ENCODE measurements around the gene NBDY. TPM values are rescaled to one million over a fixed set of nuclear protein-coding genes. Genes with fewer than 3 reads are reported as not detected.

Gene NBDY
- total and polyA plus RNA-seq, 2 of the 4 experiments (the other 2 are of a cell fraction): 3.2 to 61.5 TPM

DNA sequence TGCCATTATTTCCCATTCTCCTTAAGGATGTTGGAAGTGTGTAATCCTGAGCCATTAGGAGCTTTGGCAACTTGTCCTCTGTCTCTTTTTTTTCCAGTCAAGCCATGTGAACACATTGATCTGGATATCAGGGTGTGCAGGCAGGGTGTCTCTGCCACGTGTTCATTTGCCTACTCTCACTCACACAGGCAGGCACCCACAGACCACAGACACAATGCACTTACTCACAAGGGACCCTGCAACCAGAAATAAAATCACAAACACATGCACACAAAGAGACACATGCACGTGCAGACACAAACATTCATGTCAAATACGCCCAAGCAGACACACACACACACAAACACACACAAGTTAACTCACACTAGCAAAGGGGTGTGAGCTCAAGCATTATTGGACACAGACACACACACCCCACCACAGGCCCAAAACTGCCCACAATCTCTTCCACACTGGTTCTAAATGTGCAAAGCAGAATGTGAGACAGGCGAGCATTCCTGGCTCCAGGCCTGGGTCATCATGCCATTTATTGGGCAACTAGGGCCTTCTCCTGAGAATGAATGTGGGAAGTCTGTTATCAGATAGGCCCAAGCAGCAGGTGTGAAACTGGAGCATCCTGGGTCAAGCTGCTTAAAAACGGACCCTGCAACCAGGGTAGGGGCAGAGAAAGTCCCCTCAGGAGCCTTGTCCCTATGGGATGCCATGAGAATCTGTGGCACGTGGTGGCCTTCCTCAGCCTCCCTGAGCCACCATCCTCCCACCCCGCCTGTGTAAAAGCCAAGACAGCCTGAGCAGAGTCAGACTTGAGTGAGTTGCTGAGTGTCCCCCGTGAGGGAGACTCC, 63.4 kb downstream of the NBDY start:
- H3K36me3 ChIP-seq (ENCODE audit: control insufficient read depth, insufficient read depth, low read length): peaks cover 2% of the 10 kb centered on the region; the same call in 1 of the 2 replicates
- no peak overlapping the region for H3K56ac ChIP-seq (ENCODE audit: extremely low read depth, insufficient read depth, low read length)
- no peak overlapping the region for H4K91ac ChIP-seq (ENCODE audit: insufficient read depth, low read depth, low read length)
- 0 out of 4 replicates have a peak, but pooled peaks cover 0 to 3% of the 10 kb centered on the region in 2 experiments for H3K79me1 ChIP-seq (ENCODE audit: low read depth in 1 of 2, low read length in 2 of 2)
- no peak overlapping the region for H4K8ac ChIP-seq (ENCODE audit: low read depth in 2 of 2, low read length in 2 of 2)
- H2AK5ac ChIP-seq (ENCODE audit: low read depth, low read length): no peak overlapping the region
- H3K4me3 ChIP-seq (ENCODE audit: insufficient read depth, low read depth, low read length): no peak overlapping the region
- POLR2A ChIA-PET (ENCODE audit: unreplicated experiment): no interaction called here
- dilution Hi-C loops (cut with HindIII; ENCODE audit: low sequenced_read_pairs, unreplicated experiment) (no loop called here), in situ Hi-C loops (cut with MboI; ENCODE audit: low sequenced_read_pairs) (no loop called here), intact Hi-C loops (cut with micrococcal nuclease) (no loop called here)
- H2AFZ ChIP-seq (replicated peaks; ENCODE audit: low read length, poor library complexity): no peak overlapping the region
- no peak overlapping the region for H2BK5ac ChIP-seq (ENCODE audit: low read depth, low read length, poor library complexity, severe bottlenecking)
- H3K27ac ChIP-seq (ENCODE audit: insufficient read depth, low read length): no peak overlapping the region
- H4K5ac ChIP-seq (ENCODE audit: low read depth, low read length): no peak overlapping the region
- no peak overlapping the region for H3K4me2 ChIP-seq (ENCODE audit: low read depth, low read length)
- peaks cover 3% of the 10 kb centered on the region; the same call in 1 of the 2 replicates for H3K27me3 ChIP-seq (ENCODE audit: control insufficient read depth, insufficient read depth, low read length)
- no peak overlapping the region for H3K18ac ChIP-seq (ENCODE audit: low read depth, low read length)
- CTCF ChIA-PET: no interaction called here
- no peak overlapping the region for H3K4ac ChIP-seq (ENCODE audit: low read depth, low read length)
- H2BK120ac ChIP-seq (ENCODE audit: low read depth, low read length): no peak overlapping the region
- no peak overlapping the region for H2BK20ac ChIP-seq (ENCODE audit: low read depth, low read length)
- no peaks in the 10 kb centered on the region for H3K9me1 ChIP-seq (ENCODE audit: insufficient read depth, low read length)
- H3K9ac ChIP-seq (ENCODE audit: low read depth, low read length): no peak overlapping the region
- TF ChIP-seq FOS (IDR thresholded peaks at IDR 0.05; ENCODE audit: low read depth, low read length) (no peak), RFX5 (IDR thresholded peaks at IDR 0.05; ENCODE audit: low read depth, low read length) (no peak), BHLHE40 (IDR thresholded peaks at IDR 0.05; ENCODE audit: low read depth, low read length) (no peak), MXI1 (IDR thresholded peaks at IDR 0.05; ENCODE audit: borderline replicate concordance, low read depth, low read length) (no peak), CHD1 (IDR thresholded peaks at IDR 0.05; ENCODE audit: low read depth, low read length) (no peak), MAFK (IDR thresholded peaks at IDR 0.05; ENCODE audit: low read depth, low read length) (no peak), SMC3 (IDR thresholded peaks at IDR 0.05; ENCODE audit: low read depth, low read length) (no peak), POLR2A (IDR thresholded peaks at IDR 0.05; ENCODE audit: low read depth, low read length) (no peak), RCOR1 (IDR thresholded peaks at IDR 0.05; ENCODE audit: insufficient replicate concordance, low read length) (no peak), MAZ (IDR thresholded peaks at IDR 0.05; ENCODE audit: borderline replicate concordance, low read depth, low read length) (no peak), RAD21 (IDR thresholded peaks at IDR 0.05; ENCODE audit: low read length) (no peak)
- TF ChIP-seq, protein P1, sequence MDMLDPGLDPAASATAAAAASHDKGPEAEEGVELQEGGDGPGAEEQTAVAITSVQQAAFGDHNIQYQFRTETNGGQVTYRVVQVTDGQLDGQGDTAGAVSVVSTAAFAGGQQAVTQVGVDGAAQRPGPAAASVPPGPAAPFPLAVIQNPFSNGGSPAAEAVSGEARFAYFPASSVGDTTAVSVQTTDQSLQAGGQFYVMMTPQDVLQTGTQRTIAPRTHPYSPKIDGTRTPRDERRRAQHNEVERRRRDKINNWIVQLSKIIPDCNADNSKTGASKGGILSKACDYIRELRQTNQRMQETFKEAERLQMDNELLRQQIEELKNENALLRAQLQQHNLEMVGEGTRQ (IDR thresholded peaks at IDR 0.05; ENCODE audit: low read depth, low read length): no peak
- TF ChIP-seq, protein P2, sequence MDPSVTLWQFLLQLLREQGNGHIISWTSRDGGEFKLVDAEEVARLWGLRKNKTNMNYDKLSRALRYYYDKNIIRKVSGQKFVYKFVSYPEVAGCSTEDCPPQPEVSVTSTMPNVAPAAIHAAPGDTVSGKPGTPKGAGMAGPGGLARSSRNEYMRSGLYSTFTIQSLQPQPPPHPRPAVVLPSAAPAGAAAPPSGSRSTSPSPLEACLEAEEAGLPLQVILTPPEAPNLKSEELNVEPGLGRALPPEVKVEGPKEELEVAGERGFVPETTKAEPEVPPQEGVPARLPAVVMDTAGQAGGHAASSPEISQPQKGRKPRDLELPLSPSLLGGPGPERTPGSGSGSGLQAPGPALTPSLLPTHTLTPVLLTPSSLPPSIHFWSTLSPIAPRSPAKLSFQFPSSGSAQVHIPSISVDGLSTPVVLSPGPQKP (IDR thresholded peaks at IDR 0.05; ENCODE audit: borderline replicate concordance, low read depth, low read length): no peak
- no TSS peak for BruUV-seq (replicated peaks)
- H3K14ac ChIP-seq (replicated peaks; ENCODE audit: low read depth, low read length): no peak overlapping the region
- DNase-seq: no peak
- WGBS, 2 experiments (ENCODE audit: extremely low coverage in 2 of 2, insufficient read length in 1 of 2): 81% methylated on average over 4 of the region's 8 CpGs; no CpG with 5 or more reads in 1 of the 2 experiments
- H3K4me1 ChIP-seq (ENCODE audit: control insufficient read depth, insufficient read depth, low read length): no peaks in the 10 kb centered on the region
- no peak for ATAC-seq (ENCODE audit: low read depth)
- no peaks in the 10 kb centered on the region for H3K9me3 ChIP-seq (ENCODE audit: control insufficient read depth, insufficient read depth, low read length)
- no peak overlapping the region for H2BK15ac ChIP-seq (ENCODE audit: low read depth, low read length)
- H2AK9ac ChIP-seq (replicated peaks; ENCODE audit: low read depth, low read length, poor library complexity): no peak overlapping the region
- H3K23ac ChIP-seq (ENCODE audit: low read depth, low read length): no peak overlapping the region
- no peaks in the 10 kb centered on the region for H4K20me1 ChIP-seq (ENCODE audit: insufficient read depth, low read length)

Data from IMR-90 (cell line).